IMR-90 (cell line): ENCODE results near the gene LEPR. TPM values are rescaled to one million over a fixed set of nuclear protein-coding genes. Genes with fewer than 3 reads are reported as not detected.

Source experiments
- ATAC-seq: fragments of 200-7000 bp; cut with Tn5 transposase; 2 replicates; pipeline ENCODE4 v1.9.1; 2020; ENCODE audit warnings: low read depth, mild to moderate bottlenecking, moderate library complexity
- BruUV-seq: library from RNA; stranded (reverse); fragments of 400-500 nt; replicated peaks from 2 replicates; lab custom pipeline; 2021; lab: Mats Ljungman, UMichigan
- CTCF ChIA-PET: fragments of 300-600 bp; formaldehyde crosslinking; extraction: SDS; loops from one replicate; lab custom pipeline; 2021; ENCODE audit warnings: antibody characterized with exemption; lab: Yijun Ruan, JAX
- POLR2A ChIA-PET: fragments of 300-600 bp; sonication (Branson Sonifier 250); formaldehyde crosslinking; loops from one replicate; lab custom pipeline; 2022; ENCODE audit warnings: antibody characterized with exemption; ENCODE audit not compliant: unreplicated experiment; lab: Charles Lee
- DNase-seq: peaks from one replicate; pipeline ENCODE4 v3.0.0; 2013
- H2AFZ ChIP-seq: replicated peaks from 2 replicates; pipeline ENCODE3; 2013; ENCODE audit warnings: low read length, mild to moderate bottlenecking; ENCODE audit not compliant: poor library complexity
- H2AK5ac ChIP-seq: 2 replicates; pipeline ENCODE4 v1.6.1; 2013; ENCODE audit warnings: low read depth, low read length, inconsistent platforms
- H2AK9ac ChIP-seq: replicated peaks from 2 replicates; pipeline ENCODE3; 2013; ENCODE audit warnings: mild to moderate bottlenecking, low read depth, low read length, moderate library complexity; ENCODE audit not compliant: poor library complexity
- H2BK120ac ChIP-seq: 2 replicates; pipeline ENCODE4 v1.6.1; 2013; ENCODE audit warnings: low read depth, low read length, inconsistent platforms
- H2BK15ac ChIP-seq: 3 replicates; pipeline ENCODE4 v1.6.1; 2013; ENCODE audit warnings: low read depth, low read length, inconsistent platforms
- H2BK20ac ChIP-seq: 2 replicates; pipeline ENCODE4 v1.6.1; 2013; ENCODE audit warnings: low read depth, mild to moderate bottlenecking, inconsistent platforms, low read length, moderate library complexity
- H2BK5ac ChIP-seq: 2 replicates; pipeline ENCODE4 v1.6.1; 2013; ENCODE audit warnings: mild to moderate bottlenecking, low read depth, low read length, inconsistent platforms; ENCODE audit not compliant: poor library complexity, severe bottlenecking
- H3K14ac ChIP-seq: replicated peaks from 2 replicates; pipeline ENCODE4 v1.6.1; 2013; ENCODE audit warnings: low read depth, low read length, inconsistent platforms
- H3K18ac ChIP-seq: 2 replicates; pipeline ENCODE4 v1.6.1; 2013; ENCODE audit warnings: low read depth, low read length, control low read depth
- H3K23ac ChIP-seq: 2 replicates; pipeline ENCODE4 v1.6.1; 2013; ENCODE audit warnings: low read depth, low read length, inconsistent platforms
- H3K27ac ChIP-seq: 2 replicates; pipeline ENCODE4 v1.5.1; 2013; ENCODE audit warnings: mild to moderate bottlenecking, control low read depth, low read length; ENCODE audit not compliant: insufficient read depth
- H3K27me3 ChIP-seq: 2 replicates; pipeline ENCODE4 v1.6.1; 2013; ENCODE audit warnings: low read length; ENCODE audit not compliant: control insufficient read depth, insufficient read depth
- H3K36me3 ChIP-seq: 2 replicates; pipeline ENCODE4 v1.6.1; 2013; ENCODE audit warnings: low read length, mixed read lengths; ENCODE audit not compliant: control insufficient read depth, insufficient read depth
- H3K4ac ChIP-seq: 2 replicates; pipeline ENCODE4 v1.6.1; 2013; ENCODE audit warnings: low read depth, low read length, inconsistent platforms
- H3K4me1 ChIP-seq: 2 replicates; pipeline ENCODE4 v1.6.1; 2013; ENCODE audit warnings: low read length, mixed read lengths; ENCODE audit not compliant: control insufficient read depth, insufficient read depth
- H3K4me2 ChIP-seq: 2 replicates; pipeline ENCODE4 v1.6.1; 2013; ENCODE audit warnings: low read depth, mild to moderate bottlenecking, control low read depth, low read length, moderate library complexity
- H3K4me3 ChIP-seq: 2 replicates; pipeline ENCODE4 v1.5.1; 2013; ENCODE audit warnings: low read depth, mild to moderate bottlenecking, control low read depth, low read length, moderate library complexity; ENCODE audit not compliant: insufficient read depth
- H3K56ac ChIP-seq: 2 replicates; pipeline ENCODE4 v1.6.1; 2013; ENCODE audit warnings: low read length, inconsistent platforms; ENCODE audit not compliant: insufficient read depth; ENCODE audit errors: extremely low read depth
- H3K79me1 ChIP-seq, 2 experiments: 2 replicates each; pipeline ENCODE4 v1.6.1; 2013; ENCODE audit warnings: low read length in 2 of 2, inconsistent platforms in 1 of 2, low read depth in 1 of 2
- H3K9ac ChIP-seq: 2 replicates; pipeline ENCODE4 v1.6.1; 2013; ENCODE audit warnings: low read depth, low read length, control low read depth
- H3K9me1 ChIP-seq: 2 replicates; pipeline ENCODE4 v1.6.1; 2013; ENCODE audit warnings: low read length, inconsistent platforms; ENCODE audit not compliant: insufficient read depth
- H3K9me3 ChIP-seq: 2 replicates; pipeline ENCODE4 v1.6.1; 2013; ENCODE audit warnings: low read length; ENCODE audit not compliant: control insufficient read depth, insufficient read depth
- H4K20me1 ChIP-seq: 2 replicates; pipeline ENCODE4 v1.6.1; 2013; ENCODE audit warnings: low read length, inconsistent platforms; ENCODE audit not compliant: insufficient read depth
- H4K5ac ChIP-seq: 2 replicates; pipeline ENCODE4 v1.6.1; 2013; ENCODE audit warnings: mild to moderate bottlenecking, low read depth, low read length, control low read depth
- H4K8ac ChIP-seq, 2 experiments: 2 replicates each; pipeline ENCODE4 v1.6.1; 2013; ENCODE audit warnings: low read depth in 2 of 2, low read length in 2 of 2, control low read depth in 1 of 2, inconsistent platforms in 1 of 2
- H4K91ac ChIP-seq: 2 replicates; pipeline ENCODE4 v1.6.1; 2013; ENCODE audit warnings: low read depth, low read length, inconsistent platforms; ENCODE audit not compliant: insufficient read depth
- BHLHE40 ChIP-seq: fragments of 150-350 bp; IDR thresholded peaks from 2 replicates; pipeline ENCODE4 v1.6.1; 2016; ENCODE audit warnings: mild to moderate bottlenecking, low read depth, low read length
- CEBPB ChIP-seq: IDR thresholded peaks from 2 replicates; pipeline ENCODE4 v1.6.1; 2012; ENCODE audit warnings: low read depth, low read length, improper control_type of control experiment
- CHD1 ChIP-seq: IDR thresholded peaks from 2 replicates; pipeline ENCODE4 v1.6.1; 2012; ENCODE audit warnings: low read depth, low read length, improper control_type of control experiment
- CTCF ChIP-seq: conservative IDR thresholded peaks from 2 replicates; pipeline ENCODE4 v1.5.1; 2012; ENCODE audit warnings: mild to moderate bottlenecking, low read depth, low read length, improper control_type of control experiment
- ELK1 ChIP-seq: fragments of 150-350 bp; IDR thresholded peaks from 2 replicates; pipeline ENCODE4 v1.6.1; 2016; ENCODE audit warnings: low read depth, mild to moderate bottlenecking, low read length, moderate library complexity, borderline replicate concordance
- FOS ChIP-seq: fragments of 150-350 bp; IDR thresholded peaks from 2 replicates; pipeline ENCODE4 v1.6.1; 2016; ENCODE audit warnings: low read depth, low read length
- MAFK ChIP-seq: IDR thresholded peaks from 2 replicates; pipeline ENCODE4 v1.6.1; 2012; ENCODE audit warnings: low read depth, low read length, improper control_type of control experiment
- MAZ ChIP-seq: IDR thresholded peaks from 2 replicates; pipeline ENCODE4 v1.6.1; 2012; ENCODE audit warnings: low read depth, mild to moderate bottlenecking, low read length, improper control_type of control experiment, moderate library complexity, borderline replicate concordance
- MXI1 ChIP-seq: IDR thresholded peaks from 2 replicates; pipeline ENCODE4 v1.6.1; 2012; ENCODE audit warnings: low read depth, mild to moderate bottlenecking, low read length, moderate library complexity, borderline replicate concordance
- NFE2L2 ChIP-seq: fragments of 150-350 bp; IDR thresholded peaks from 2 replicates; pipeline ENCODE4 v1.6.1; 2016; ENCODE audit warnings: low read depth, mild to moderate bottlenecking, low read length
- POLR2A ChIP-seq: IDR thresholded peaks from 2 replicates; pipeline ENCODE4 v1.6.1; 2012; ENCODE audit warnings: mild to moderate bottlenecking, low read depth, low read length
- RAD21 ChIP-seq: IDR thresholded peaks from 2 replicates; pipeline ENCODE4 v1.6.1; 2012; ENCODE audit warnings: low read length, improper control_type of control experiment
- RCOR1 ChIP-seq: IDR thresholded peaks from 2 replicates; pipeline ENCODE4 v1.6.1; 2012; ENCODE audit warnings: mild to moderate bottlenecking, low read length, improper control_type of control experiment; ENCODE audit not compliant: insufficient replicate concordance
- RFX5 ChIP-seq: IDR thresholded peaks from 2 replicates; pipeline ENCODE4 v1.8.0; 2012; ENCODE audit warnings: low read depth, mild to moderate bottlenecking, low read length, moderate library complexity
- SMC3 ChIP-seq: fragments of 150-350 bp; IDR thresholded peaks from 2 replicates; pipeline ENCODE4 v1.6.1; 2016; ENCODE audit warnings: low read depth, mild to moderate bottlenecking, antibody characterized with exemption, low read length, moderate library complexity
- USF2 ChIP-seq: fragments of 150-350 bp; IDR thresholded peaks from 2 replicates; pipeline ENCODE4 v1.6.1; 2017; ENCODE audit warnings: mild to moderate bottlenecking, antibody characterized with exemption, low read length, low read depth
- WGBS, 2 experiments: methylation state at CpG; one replicate each; pipeline versions ENCODE4 v1.1.5 to v1.1.7; 2013; ENCODE audit warnings: missing lambda C conversion rate in 2 of 2; ENCODE audit not compliant: insufficient read length in 1 of 2; ENCODE audit errors: extremely low coverage in 2 of 2; 5-methylcytosine and 5-hydroxymethylcytosine counted together
- dilution Hi-C: fragments of 300-500 bp; cut with HindIII; formaldehyde crosslinking; loops from one replicate; pipeline ENCODE4 v1.14.3; 2018; ENCODE audit warnings: low sequenced_read_pairs; ENCODE audit not compliant: unreplicated experiment
- in situ Hi-C: fragments of 300-500 bp; cut with MboI; formaldehyde crosslinking; loops from 3 replicates; pipeline ENCODE4 v1.14.3; 2019; ENCODE audit warnings: low sequenced_read_pairs, inconsistent platforms, mixed read lengths
- intact Hi-C: fragments of 100-400 bp; cut with micrococcal nuclease; formaldehyde crosslinking; loops from 2 replicates; pipeline ENCODE4 v1.10.0; 2022
- polyA plus RNA-seq, 3 experiments: library from polyadenylated mRNA; depleted of rRNA; stranded (reverse); fragments of >200 nt; gene quantifications; 2 replicates each; pipeline ENCODE4 v1.2.3, GENCODE V29; 2012; ENCODE audit warnings: low replicate concordance in 1 of 3
- total RNA-seq: library from RNA; depleted of rRNA; stranded (reverse); fragments of >200 nt; gene quantifications from 2 replicates; pipeline ENCODE4 v1.2.3, GENCODE V29; 2012

LEPR gene
- total and polyA plus RNA-seq, 2 of the 4 experiments (the other 2 are of a cell fraction) = 2.1 to 8.8 TPM

GRCh38 chr1:65442442-65442841, 22.0 kb downstream of the LEPR start:
- Histone ChIP-seq H3K27me3 (no peaks in the 10 kb centered on the region), H3K56ac (no peak overlapping the region), H3K9me3 (no peaks in the 10 kb centered on the region), H4K5ac (no peak overlapping the region), H3K23ac (no peak overlapping the region), H4K8ac (no peak overlapping the region), H2BK5ac (no peak overlapping the region), H3K9ac (no peak overlapping the region), H2AK5ac (no peak overlapping the region), H2BK120ac (no peak overlapping the region), H3K4me2 (no peak overlapping the region), H2BK15ac (no peak overlapping the region), H2AK9ac (no peak overlapping the region), H3K4ac (no peak overlapping the region), H2BK20ac (no peak overlapping the region), H3K18ac (no peak overlapping the region), H3K27ac (no peak overlapping the region), H3K4me3 (no peak overlapping the region), H3K79me1 (no peaks in the 10 kb centered on the region), H3K36me3 (no peaks in the 10 kb centered on the region), H4K91ac (no peak overlapping the region), H3K14ac (no peak overlapping the region), H3K9me1 (0 out of 2 replicates have a peak, but pooled peaks cover 3% of the 10 kb centered on the region), H4K20me1 (no peaks in the 10 kb centered on the region), H2AFZ (no peak overlapping the region), H3K4me1 (peaks cover 8% of the 10 kb centered on the region)
- no CpG with 5 or more reads among the region's 1 CpG for WGBS, 2 experiments
- ATAC-seq = no peak
- POLR2A ChIA-PET = no interaction called here
- no TSS peak for BruUV-seq
- intact Hi-C loops (no loop called here), dilution Hi-C loops (no loop called here), in situ Hi-C loops (no loop called here)
- no peak for DNase-seq
- CTCF ChIA-PET = no interaction called here
- no peak for TF ChIP-seq BHLHE40
- no peak for TF ChIP-seq RCOR1
- no peak for TF ChIP-seq CHD1
- TF ChIP-seq RFX5 = no peak
- no peak for TF ChIP-seq USF2
- no peak for TF ChIP-seq MAFK
- TF ChIP-seq MAZ = no peak
- no peak for TF ChIP-seq CEBPB
- TF ChIP-seq RAD21 = no peak
- TF ChIP-seq SMC3 = no peak
- no peak for TF ChIP-seq MXI1
- no peak for TF ChIP-seq ELK1
- TF ChIP-seq CTCF = no peak
- no peak for TF ChIP-seq FOS
- no peak for TF ChIP-seq NFE2L2
- TF ChIP-seq POLR2A = no peak
